Measurements from ENCODE around the gene MAPK14. TPM values are rescaled to one million over a fixed set of nuclear protein-coding genes. Genes with fewer than 3 reads are reported as not detected.

Gene MAPK14
- total RNA-seq, 1 donor from 2014 or later = 41.3 TPM

- Histone ChIP-seq H3K27me3 (ENCODE audit: insufficient read depth, low read length) (no peaks in the 10 kb centered on the region), H3K79me2 (ENCODE audit: insufficient read depth, low read length) (peaks cover 86% of the 10 kb centered on the region), H4K20me1 (ENCODE audit: insufficient read depth, low read length) (peaks cover 90% of the 10 kb centered on the region), H3K9me3 (ENCODE audit: insufficient read depth, low read depth, low read length) (no peaks in the 10 kb centered on the region), H3K4me1 (ENCODE audit: insufficient read depth, low read length) (peaks cover 3% of the 10 kb centered on the region), H3K4me3 (ENCODE audit: insufficient read depth, low read depth, low read length) (no peak overlapping the region), H2AFZ (ENCODE audit: low read depth, low read length) (no peak overlapping the region), H3K4me2 (ENCODE audit: low read length) (no peak overlapping the region), H3K27ac (ENCODE audit: low read depth, low read length) (no peak overlapping the region), H3K36me3 (ENCODE audit: insufficient read depth, low read length) (peaks cover 3% of the 10 kb centered on the region), H3K9ac (ENCODE audit: low read length) (no peak overlapping the region)
- Mint-ChIP-seq H3K4me3 (ENCODE audit: unreplicated experiment) (no peak overlapping the region), H3K36me3 (ENCODE audit: low read depth, unreplicated experiment) (peaks cover 3% of the 10 kb centered on the region), H3K27me3 (ENCODE audit: low read depth, unreplicated experiment) (no peaks in the 10 kb centered on the region), H3K9me3 (ENCODE audit: unreplicated experiment) (no peaks in the 10 kb centered on the region), H3K27ac (ENCODE audit: unreplicated experiment) (peak overlapping the region; percentile 4), H3K4me1 (ENCODE audit: low read depth, unreplicated experiment) (peaks cover 32% of the 10 kb centered on the region)
- FAIRE-seq (no peak), DNase-seq (ENCODE audit: low read depth) (peak; percentile 60)
- TF ChIP-seq EZH2 (IDR thresholded peaks at IDR 0.05; ENCODE audit: insufficient read depth, low read length) = no peak
- TF ChIP-seq CTCF (IDR thresholded peaks at IDR 0.05; ENCODE audit: insufficient read depth, low read depth, low read length) = no peak
Measured at GRCh38 chr6:36067374-36068011, 39.9 kb downstream of the MAPK14 start.

GRCh38 chr6:36068012-36068392 is 40.4 kb downstream of the MAPK14 start:
- Histone ChIP-seq H3K27me3 (ENCODE audit: insufficient read depth, low read length) (no peaks in the 10 kb centered on the region), H3K4me2 (ENCODE audit: low read length) (no peak overlapping the region), H2AFZ (ENCODE audit: low read depth, low read length) (no peak overlapping the region), H3K9me3 (ENCODE audit: insufficient read depth, low read depth, low read length) (no peaks in the 10 kb centered on the region), H3K36me3 (ENCODE audit: insufficient read depth, low read length) (peaks cover under 1% of the 10 kb centered on the region), H4K20me1 (ENCODE audit: insufficient read depth, low read length) (peaks cover 86% of the 10 kb centered on the region), H3K4me3 (ENCODE audit: insufficient read depth, low read depth, low read length) (no peak overlapping the region), H3K4me1 (ENCODE audit: insufficient read depth, low read length) (peaks cover 3% of the 10 kb centered on the region), H3K9ac (ENCODE audit: low read length) (no peak overlapping the region), H3K27ac (ENCODE audit: low read depth, low read length) (no peak overlapping the region), H3K79me2 (ENCODE audit: insufficient read depth, low read length) (peaks cover 84% of the 10 kb centered on the region)
- Mint-ChIP-seq H3K27me3 (ENCODE audit: low read depth, unreplicated experiment) (no peaks in the 10 kb centered on the region), H3K4me3 (ENCODE audit: unreplicated experiment) (no peak overlapping the region), H3K36me3 (ENCODE audit: low read depth, unreplicated experiment) (peaks cover 3% of the 10 kb centered on the region), H3K9me3 (ENCODE audit: unreplicated experiment) (no peaks in the 10 kb centered on the region), H3K27ac (ENCODE audit: unreplicated experiment) (no peak overlapping the region), H3K4me1 (ENCODE audit: low read depth, unreplicated experiment) (peaks cover 32% of the 10 kb centered on the region)
- FAIRE-seq (no peak), DNase-seq (ENCODE audit: low read depth) (no peak)
- TF ChIP-seq CTCF (IDR thresholded peaks at IDR 0.05; ENCODE audit: insufficient read depth, low read depth, low read length) (no peak), EZH2 (IDR thresholded peaks at IDR 0.05; ENCODE audit: insufficient read depth, low read length) (no peak)

GRCh38 chr6:36068586-36068985 is 41.0 kb downstream of the MAPK14 start:
- H3K4me1 ChIP-seq (ENCODE audit: insufficient read depth, low read length) = peaks cover 3% of the 10 kb centered on the region
- no peak overlapping the region for H3K9ac ChIP-seq (ENCODE audit: low read length)
- H3K4me2 ChIP-seq (ENCODE audit: low read length) = no peak overlapping the region
- H3K36me3 Mint-ChIP-seq (ENCODE audit: low read depth, unreplicated experiment) = peaks cover 3% of the 10 kb centered on the region
- H3K27me3 ChIP-seq (ENCODE audit: insufficient read depth, low read length) = no peaks in the 10 kb centered on the region
- no peaks in the 10 kb centered on the region for H3K9me3 ChIP-seq (ENCODE audit: insufficient read depth, low read depth, low read length)
- FAIRE-seq (no peak), DNase-seq (ENCODE audit: low read depth) (no peak)
- H3K79me2 ChIP-seq (ENCODE audit: insufficient read depth, low read length) = peaks cover 79% of the 10 kb centered on the region
- H3K27me3 Mint-ChIP-seq (ENCODE audit: low read depth, unreplicated experiment) = no peaks in the 10 kb centered on the region
- no peak overlapping the region for H3K4me3 Mint-ChIP-seq (ENCODE audit: unreplicated experiment)
- no peaks in the 10 kb centered on the region for H3K36me3 ChIP-seq (ENCODE audit: insufficient read depth, low read length)
- peaks cover 32% of the 10 kb centered on the region for H3K4me1 Mint-ChIP-seq (ENCODE audit: low read depth, unreplicated experiment)
- H3K27ac ChIP-seq (ENCODE audit: low read depth, low read length) = no peak overlapping the region
- TF ChIP-seq EZH2 (IDR thresholded peaks at IDR 0.05; ENCODE audit: insufficient read depth, low read length) (no peak), CTCF (IDR thresholded peaks at IDR 0.05; ENCODE audit: insufficient read depth, low read depth, low read length) (no peak)
- no peak overlapping the region for H3K4me3 ChIP-seq (ENCODE audit: insufficient read depth, low read depth, low read length)
- H3K9me3 Mint-ChIP-seq (ENCODE audit: unreplicated experiment) = no peaks in the 10 kb centered on the region
- peaks cover 83% of the 10 kb centered on the region for H4K20me1 ChIP-seq (ENCODE audit: insufficient read depth, low read length)
- no peak overlapping the region for H3K27ac Mint-ChIP-seq (ENCODE audit: unreplicated experiment)
- no peak overlapping the region for H2AFZ ChIP-seq (ENCODE audit: low read depth, low read length)
